GM20000 (cell line): ENCODE results near the gene CELSR3.

Experiments used
- DNase-seq: peaks from one replicate; pipeline ENCODE4 v3.0.0; 2012; ENCODE audit warnings: low spot score
- TF ChIP-seq, protein P1 (sequence below): IDR thresholded peaks from 2 replicates; pipeline ENCODE4 v1.5.1; 2012; ENCODE audit warnings: mild to moderate bottlenecking, control low read depth; ENCODE audit errors: extremely low read depth, missing control alignments

The CELSR3 gene

DNA sequence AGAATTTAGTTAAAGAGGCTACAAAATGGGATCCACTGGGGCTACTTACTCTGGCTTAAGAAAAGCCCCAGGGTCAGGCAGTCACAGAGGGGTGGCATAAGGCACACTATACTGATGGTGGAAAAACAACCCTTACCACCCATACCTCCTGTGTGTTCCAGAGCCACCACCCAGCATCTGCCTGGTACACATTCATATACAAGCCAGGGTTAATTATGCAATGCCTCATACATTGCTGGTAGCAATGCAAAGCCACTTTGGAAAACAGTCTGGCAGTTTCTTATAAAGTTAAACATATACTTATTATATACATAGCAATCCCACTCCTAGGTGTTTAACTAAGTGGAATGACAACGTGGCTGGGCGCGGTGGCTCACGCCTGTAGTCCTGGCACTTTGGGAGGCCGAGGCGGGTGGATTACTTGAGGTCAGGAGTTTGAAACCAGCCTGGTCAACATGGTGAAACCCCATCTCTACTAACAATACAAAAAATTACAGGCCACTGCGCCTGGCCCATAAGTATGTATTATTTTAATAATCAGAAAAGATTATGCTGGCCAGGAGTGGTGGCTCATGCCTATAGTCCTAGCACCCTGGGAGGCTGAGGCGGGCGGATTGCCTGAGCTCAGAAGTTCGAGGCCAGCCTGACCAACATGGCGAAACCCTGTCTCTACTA, 38.2 kb upstream of the CELSR3 start:
- no peak for DNase-seq
- TF ChIP-seq, protein P1, sequence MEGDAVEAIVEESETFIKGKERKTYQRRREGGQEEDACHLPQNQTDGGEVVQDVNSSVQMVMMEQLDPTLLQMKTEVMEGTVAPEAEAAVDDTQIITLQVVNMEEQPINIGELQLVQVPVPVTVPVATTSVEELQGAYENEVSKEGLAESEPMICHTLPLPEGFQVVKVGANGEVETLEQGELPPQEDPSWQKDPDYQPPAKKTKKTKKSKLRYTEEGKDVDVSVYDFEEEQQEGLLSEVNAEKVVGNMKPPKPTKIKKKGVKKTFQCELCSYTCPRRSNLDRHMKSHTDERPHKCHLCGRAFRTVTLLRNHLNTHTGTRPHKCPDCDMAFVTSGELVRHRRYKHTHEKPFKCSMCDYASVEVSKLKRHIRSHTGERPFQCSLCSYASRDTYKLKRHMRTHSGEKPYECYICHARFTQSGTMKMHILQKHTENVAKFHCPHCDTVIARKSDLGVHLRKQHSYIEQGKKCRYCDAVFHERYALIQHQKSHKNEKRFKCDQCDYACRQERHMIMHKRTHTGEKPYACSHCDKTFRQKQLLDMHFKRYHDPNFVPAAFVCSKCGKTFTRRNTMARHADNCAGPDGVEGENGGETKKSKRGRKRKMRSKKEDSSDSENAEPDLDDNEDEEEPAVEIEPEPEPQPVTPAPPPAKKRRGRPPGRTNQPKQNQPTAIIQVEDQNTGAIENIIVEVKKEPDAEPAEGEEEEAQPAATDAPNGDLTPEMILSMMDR: no peak

DNA sequence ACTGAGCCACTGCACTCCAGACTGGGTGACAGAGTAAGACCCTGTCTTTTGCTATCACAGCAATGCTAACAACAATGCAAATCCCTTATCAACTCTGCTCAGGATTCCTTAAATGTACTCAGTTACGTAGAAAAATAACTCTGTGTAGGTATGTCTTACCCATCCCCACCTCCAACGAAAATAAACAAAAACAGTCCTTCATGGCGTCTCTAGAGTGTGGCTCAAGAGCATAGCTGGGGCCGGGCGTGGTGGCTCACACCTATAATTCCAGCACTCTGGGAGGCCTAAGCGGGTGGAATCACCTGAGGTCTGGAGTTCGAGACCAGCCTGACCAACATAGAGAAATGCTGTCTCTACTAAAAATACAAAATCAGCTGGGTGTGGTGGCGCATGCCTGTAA, 36.2 kb upstream of the CELSR3 start:
- TF ChIP-seq, protein P1: no peak
- DNase-seq: no peak

DNA sequence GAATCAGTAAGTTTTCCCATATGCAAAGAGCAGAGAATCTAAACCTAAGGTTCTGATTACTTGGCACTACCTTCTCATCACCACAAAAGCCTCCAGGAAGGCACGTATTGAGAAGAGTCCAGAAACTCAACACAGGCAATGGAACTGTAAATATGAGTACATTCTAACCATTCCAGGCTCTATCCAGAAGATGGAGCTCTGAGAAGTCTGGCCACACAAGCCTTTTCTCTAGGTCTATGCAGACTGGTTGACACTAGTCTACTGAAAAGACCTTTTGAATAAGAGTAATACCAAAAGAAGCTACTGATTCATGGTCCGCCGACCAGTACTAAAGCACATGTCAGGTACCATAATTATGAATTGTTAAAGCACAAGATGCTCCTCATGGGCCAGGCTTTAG, 35.3 kb upstream of the CELSR3 start:
- DNase-seq: no peak
- TF ChIP-seq, protein P1: no peak

GRCh38 chr3:48696601-48697000, 33.9 kb upstream of the CELSR3 start:
- TF ChIP-seq, protein P1: no peak
- no peak for DNase-seq

GRCh38 chr3:48696156-48696555, 33.5 kb upstream of the CELSR3 start:
- TF ChIP-seq, protein P1: no peak
- DNase-seq: no peak

- no peak for DNase-seq
- TF ChIP-seq, protein P1: no peak
Measured at GRCh38 chr3:48695393-48695753, 32.7 kb upstream of the CELSR3 start.

- TF ChIP-seq, protein P1: no peak
Measured at GRCh38 chr3:48694610-48695392, 32.1 kb upstream of the CELSR3 start.

More at GRCh38 chr3:48694610-48695392, 32.1 kb upstream of the CELSR3 start:
- DNase-seq: no peak
